ENCODE data around the gene P2RY14. TPM values are rescaled to one million over a fixed set of nuclear protein-coding genes. Genes with fewer than 3 reads are reported as not detected.

The P2RY14 gene
- total and polyA plus RNA-seq, 12 donors = 0.72 to 5.3 (median 2.7) TPM

DNA sequence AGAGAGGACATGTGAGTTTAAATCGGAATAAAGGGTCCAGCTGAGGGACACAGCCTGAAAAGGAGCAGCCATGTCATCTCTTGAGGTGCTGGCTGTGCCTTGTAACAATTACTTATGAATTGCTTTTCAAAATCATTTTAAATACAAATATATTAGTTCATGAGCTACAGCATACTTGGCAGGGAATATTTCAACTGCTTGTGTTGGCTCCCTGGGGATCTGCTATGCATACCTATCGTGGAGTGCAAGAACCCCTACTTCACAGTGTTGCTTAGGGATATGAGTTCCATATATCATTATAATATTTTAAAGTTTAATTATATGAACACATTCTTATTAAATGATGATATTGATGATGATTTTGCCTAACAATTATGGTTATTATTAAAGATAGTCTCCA, 19.1 kb upstream of the P2RY14 start:
- DNase-seq (no peak), ATAC-seq (no peak)
- H3K27me3 ChIP-seq = no peaks in the 10 kb centered on the region
- H3K4me1 ChIP-seq = peaks cover 0 to 6% (median 0%) of the 10 kb centered on the region in 9 donors
- TF ChIP-seq, protein P1, sequence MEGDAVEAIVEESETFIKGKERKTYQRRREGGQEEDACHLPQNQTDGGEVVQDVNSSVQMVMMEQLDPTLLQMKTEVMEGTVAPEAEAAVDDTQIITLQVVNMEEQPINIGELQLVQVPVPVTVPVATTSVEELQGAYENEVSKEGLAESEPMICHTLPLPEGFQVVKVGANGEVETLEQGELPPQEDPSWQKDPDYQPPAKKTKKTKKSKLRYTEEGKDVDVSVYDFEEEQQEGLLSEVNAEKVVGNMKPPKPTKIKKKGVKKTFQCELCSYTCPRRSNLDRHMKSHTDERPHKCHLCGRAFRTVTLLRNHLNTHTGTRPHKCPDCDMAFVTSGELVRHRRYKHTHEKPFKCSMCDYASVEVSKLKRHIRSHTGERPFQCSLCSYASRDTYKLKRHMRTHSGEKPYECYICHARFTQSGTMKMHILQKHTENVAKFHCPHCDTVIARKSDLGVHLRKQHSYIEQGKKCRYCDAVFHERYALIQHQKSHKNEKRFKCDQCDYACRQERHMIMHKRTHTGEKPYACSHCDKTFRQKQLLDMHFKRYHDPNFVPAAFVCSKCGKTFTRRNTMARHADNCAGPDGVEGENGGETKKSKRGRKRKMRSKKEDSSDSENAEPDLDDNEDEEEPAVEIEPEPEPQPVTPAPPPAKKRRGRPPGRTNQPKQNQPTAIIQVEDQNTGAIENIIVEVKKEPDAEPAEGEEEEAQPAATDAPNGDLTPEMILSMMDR (IDR thresholded peaks at IDR 0.05) = no peak
- no peaks in the 10 kb centered on the region for H3K9me3 ChIP-seq
- H3K4me3 ChIP-seq = no peak overlapping the region
- intact Hi-C loops (cut with DNase I) = no loop called here
- H3K27ac ChIP-seq = no peak overlapping the region
- H3K36me3 ChIP-seq = no peaks in the 10 kb centered on the region
- 56 to 57% methylated on average over 2 of the region's 2 CpGs for WGBS, 2 donors

DNA sequence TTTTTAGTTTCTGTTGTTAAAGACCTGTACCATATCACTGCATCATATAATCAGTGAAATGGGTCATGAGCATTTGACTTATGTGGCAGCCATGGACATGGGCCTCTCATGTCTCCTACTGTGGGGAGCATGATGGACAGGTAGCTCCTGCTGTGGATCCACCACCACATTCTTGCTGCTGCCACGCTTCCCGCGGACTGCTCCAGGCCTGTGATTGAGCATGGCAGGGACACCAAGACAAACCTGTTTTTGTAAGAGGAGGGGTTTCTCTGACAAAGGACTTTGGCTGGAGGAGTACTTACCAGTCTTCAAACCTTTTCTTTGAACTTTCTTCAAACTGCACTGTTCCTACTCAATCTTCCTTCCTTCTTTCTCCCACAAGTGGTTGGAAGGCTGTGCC, 17.9 kb upstream of the P2RY14 start:
- TF ChIP-seq, protein P1 (IDR thresholded peaks at IDR 0.05) = no peak
- intact Hi-C loops (cut with DNase I) = no loop called here

DNA sequence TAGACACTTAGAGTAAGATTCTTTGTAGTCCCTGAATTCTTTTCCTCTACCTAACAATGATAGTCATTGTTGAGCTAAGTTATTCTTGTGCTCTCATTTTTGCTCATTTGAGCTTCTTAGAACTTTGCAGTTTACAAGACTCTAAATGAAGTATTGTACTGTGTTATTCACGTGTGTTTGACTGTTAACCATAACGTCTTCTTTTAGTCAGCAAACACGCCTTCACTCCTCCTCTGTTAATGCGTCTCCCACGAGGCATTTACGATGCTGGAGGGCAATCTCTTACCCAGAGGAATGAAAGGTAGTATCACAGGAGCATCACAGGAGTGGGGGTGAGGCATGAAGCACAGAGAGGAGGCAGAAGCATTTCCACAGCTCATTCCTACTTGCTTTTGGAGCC, 14.8 kb upstream of the P2RY14 start:
- Histone ChIP-seq H3K4me3 (no peak overlapping the region), H3K27ac (no peak overlapping the region), H3K36me3 (no peaks in the 10 kb centered on the region), H3K9me3 (no peaks in the 10 kb centered on the region), H3K4me1 (no peaks in the 10 kb centered on the region), H3K27me3 (no peaks in the 10 kb centered on the region)
- DNase-seq (no peak), ATAC-seq (no peak)
- WGBS, 2 donors = 84 to 85% methylated on average over 6 of the region's 6 CpGs
- TF ChIP-seq, protein P1 (IDR thresholded peaks at IDR 0.05) = no peak
- intact Hi-C loops (cut with DNase I) = loop anchor here in 1 of 10 donors (5.0 kb wide), 1 partner anchor 544 kb away; no protein-coding TSS in a partner anchor

More for the DNA sequence above, 17.9 kb upstream of the P2RY14 start:
- Histone ChIP-seq H3K9me3 (no peaks in the 10 kb centered on the region), H3K4me3 (no peak overlapping the region), H3K27me3 (no peaks in the 10 kb centered on the region), H3K4me1 (peaks cover 0 to 2% (median 0%) of the 10 kb centered on the region in 9 donors), H3K27ac (no peak overlapping the region), H3K36me3 (no peaks in the 10 kb centered on the region)
- DNase-seq (no peak), ATAC-seq (no peak)
- 82 to 88% methylated on average over 3 of the region's 3 CpGs for WGBS, 2 donors

DNA sequence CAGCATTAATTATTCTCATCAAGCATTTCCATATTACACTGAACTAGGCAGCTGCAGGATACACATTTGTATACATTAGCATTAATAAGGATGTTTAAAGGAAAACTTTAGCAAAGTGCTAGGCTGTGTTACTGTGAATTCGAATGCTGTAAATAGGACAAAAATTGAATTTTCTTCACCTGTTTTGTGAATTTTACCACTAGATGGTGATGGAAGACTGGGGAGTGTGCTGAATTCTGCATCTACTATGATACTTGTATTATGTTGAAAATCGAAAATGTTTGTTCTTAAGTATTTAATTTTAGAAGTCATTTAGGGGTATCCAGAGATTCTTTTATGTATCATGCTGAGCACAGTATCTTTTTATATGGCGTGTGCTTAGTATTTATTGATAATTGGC, 12.3 kb upstream of the P2RY14 start:
- WGBS, 2 donors = 61 to 79% methylated on average over 3 of the region's 3 CpGs
- Histone ChIP-seq H3K36me3 (no peaks in the 10 kb centered on the region), H3K9me3 (no peaks in the 10 kb centered on the region), H3K27me3 (no peaks in the 10 kb centered on the region), H3K27ac (no peak overlapping the region), H3K4me3 (no peak overlapping the region), H3K4me1 (no peaks in the 10 kb centered on the region)
- ATAC-seq (no peak), DNase-seq (no peak)
- TF ChIP-seq, protein P1 (IDR thresholded peaks at IDR 0.05) = peak in 7 of 9 donors; percentile 22 to 50 (median 47)
- intact Hi-C loops (cut with DNase I) = loop anchor here in 1 of 10 donors (5.0 kb wide), 1 partner anchor 547 kb away; no protein-coding TSS in a partner anchor
